HG02642 (cell line): ENCODE measurements around the gene DNAJB1.
"Not testable (repeated sequence)": the region's sequence is repeated elsewhere in the genome, so short reads cannot be mapped to it uniquely, and the experiment has no call there.

Experiments used
- ATAC-seq: cut with Tn5 transposase; IDR thresholded peaks from one replicate; pipeline ENCODE4 v1.9.1; 2021; ENCODE audit warnings: mild to moderate bottlenecking; ENCODE audit not compliant: unreplicated experiment, poor library complexity

The DNAJB1 gene

GRCh38 chr19:14526423-14526822 lies 8.2 kb upstream of the DNAJB1 start:
- ATAC-seq = no peak

DNA sequence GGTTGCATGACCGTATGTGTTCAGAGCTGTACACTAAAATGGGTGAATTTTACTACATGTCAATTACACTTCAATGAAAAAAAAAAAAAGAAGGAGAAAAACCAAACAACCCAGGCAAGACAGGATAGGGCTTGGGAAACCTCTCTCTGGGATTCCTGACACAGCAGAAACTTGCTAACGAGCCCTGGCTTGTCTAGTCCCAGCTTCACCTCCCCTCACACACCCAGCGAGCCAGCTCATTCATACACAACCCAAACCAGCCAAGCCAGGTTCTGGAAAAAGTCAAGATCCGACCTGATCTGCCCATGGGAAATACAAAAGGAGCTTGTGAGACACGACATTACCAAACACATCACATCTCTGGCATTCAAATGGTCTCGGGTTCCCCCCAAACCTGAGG lies 7.5 kb upstream of the DNAJB1 start:
- no peak for ATAC-seq

DNA sequence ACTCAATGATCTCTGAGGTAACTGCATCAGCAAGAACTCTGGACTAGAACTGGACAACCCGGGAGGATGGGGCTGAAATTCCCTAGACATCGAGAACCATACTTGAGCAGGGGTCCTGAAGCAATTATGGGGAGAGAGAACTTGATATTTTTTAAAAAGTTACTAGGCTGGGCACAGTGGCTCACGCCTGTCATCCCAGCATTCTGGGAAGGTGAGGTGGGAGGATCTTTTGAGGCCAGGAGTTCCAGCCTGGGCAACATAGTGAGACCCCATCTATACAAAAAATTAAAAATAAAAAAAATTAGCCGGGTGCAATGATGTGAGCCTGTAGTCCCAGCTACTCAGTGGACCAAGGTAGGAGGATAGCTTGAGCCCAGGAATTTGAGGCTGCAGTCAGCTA lies 2.3 kb upstream of the DNAJB1 start:
- no peak for ATAC-seq

- ATAC-seq = no peak
Measured at GRCh38 chr19:14519860-14520407, 1.7 kb upstream of the DNAJB1 start.

GRCh38 chr19:14519245-14519859 lies 1.2 kb upstream of the DNAJB1 start:
- no peak for ATAC-seq

- no peak for ATAC-seq
Measured at GRCh38 chr19:14517446-14517839, 754 bp downstream of the DNAJB1 start.

- ATAC-seq = no peak
Measured at GRCh38 chr19:14516746-14517438, 1.3 kb downstream of the DNAJB1 start.

GRCh38 chr19:14516048-14516534 lies 2.1 kb downstream of the DNAJB1 start:
- no peak for ATAC-seq

DNA sequence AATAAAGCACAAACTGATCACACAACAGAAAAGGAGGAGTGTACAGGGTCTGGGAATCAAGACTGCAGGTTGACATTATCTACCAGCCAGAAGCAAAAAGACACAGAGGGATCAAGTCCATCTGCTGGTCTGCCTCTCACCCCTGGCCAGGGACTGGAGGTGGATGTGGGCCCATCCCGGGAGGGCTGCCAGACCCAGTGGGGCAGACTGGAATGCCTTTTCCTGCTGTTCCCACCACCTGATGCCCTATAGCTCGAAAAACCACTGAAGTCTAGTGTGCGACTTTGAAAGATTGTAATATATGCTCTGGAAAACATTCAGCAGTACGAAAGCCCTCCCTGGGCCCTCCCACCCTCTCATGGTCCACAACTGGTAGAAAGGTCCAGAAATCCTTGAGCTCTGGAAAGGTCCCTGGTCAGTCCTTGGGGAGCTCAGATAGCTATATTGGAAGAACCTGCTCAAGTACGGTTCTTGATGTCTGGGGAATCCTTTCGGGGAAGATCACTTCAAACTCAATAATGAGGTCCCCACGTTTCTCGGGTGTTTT lies 2.6 kb downstream of the DNAJB1 start:
- ATAC-seq = no peak

- ATAC-seq = no peak
Measured at GRCh38 chr19:14514215-14514863, 3.9 kb downstream of the DNAJB1 start.

DNA sequence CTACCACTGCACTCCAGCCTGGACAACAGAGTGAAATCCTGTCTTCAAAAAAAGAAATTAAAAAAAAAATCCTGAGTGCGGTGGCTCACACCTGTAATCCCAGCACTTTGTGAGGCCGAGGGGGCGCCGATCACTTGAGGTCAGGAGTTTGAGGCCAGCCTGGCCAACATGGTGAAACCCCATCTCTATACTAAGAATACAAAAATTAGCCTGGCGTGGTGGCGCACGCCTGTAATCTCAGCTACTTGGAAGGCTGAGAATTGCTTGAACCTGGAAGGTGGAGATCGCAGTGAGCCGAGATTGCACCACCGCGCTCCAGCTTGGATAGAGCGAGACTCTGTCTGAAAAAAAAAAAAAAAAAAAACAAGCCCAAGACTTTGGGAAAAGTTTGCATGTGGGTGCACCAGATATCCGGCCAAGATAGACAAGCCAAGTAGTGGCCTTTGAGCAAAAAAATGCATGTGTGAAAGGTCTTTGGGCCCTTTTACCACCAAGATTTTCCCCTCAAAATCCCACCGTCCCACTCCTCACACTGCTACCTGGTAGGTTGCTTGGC lies 5.7 kb downstream of the DNAJB1 start:
- ATAC-seq = no peak

DNA sequence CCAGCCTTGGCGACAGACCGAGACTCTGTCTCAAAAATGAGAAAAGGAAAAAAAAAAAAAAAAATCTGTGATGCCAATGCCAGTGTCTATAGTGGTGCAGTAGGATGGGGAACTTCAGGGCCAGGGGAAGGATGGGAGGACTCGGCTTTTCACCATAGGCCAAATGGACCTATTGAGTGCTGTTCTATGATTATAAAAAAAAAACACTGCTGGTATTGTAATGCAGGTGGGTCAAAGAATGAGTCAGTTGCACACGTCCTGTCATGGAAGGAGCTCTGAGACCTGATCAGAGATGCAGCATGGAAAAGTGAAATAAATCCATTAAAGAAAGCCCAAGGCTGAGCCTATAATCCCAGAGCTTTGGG lies 7.0 kb downstream of the DNAJB1 start:
- ATAC-seq = no peak

DNA sequence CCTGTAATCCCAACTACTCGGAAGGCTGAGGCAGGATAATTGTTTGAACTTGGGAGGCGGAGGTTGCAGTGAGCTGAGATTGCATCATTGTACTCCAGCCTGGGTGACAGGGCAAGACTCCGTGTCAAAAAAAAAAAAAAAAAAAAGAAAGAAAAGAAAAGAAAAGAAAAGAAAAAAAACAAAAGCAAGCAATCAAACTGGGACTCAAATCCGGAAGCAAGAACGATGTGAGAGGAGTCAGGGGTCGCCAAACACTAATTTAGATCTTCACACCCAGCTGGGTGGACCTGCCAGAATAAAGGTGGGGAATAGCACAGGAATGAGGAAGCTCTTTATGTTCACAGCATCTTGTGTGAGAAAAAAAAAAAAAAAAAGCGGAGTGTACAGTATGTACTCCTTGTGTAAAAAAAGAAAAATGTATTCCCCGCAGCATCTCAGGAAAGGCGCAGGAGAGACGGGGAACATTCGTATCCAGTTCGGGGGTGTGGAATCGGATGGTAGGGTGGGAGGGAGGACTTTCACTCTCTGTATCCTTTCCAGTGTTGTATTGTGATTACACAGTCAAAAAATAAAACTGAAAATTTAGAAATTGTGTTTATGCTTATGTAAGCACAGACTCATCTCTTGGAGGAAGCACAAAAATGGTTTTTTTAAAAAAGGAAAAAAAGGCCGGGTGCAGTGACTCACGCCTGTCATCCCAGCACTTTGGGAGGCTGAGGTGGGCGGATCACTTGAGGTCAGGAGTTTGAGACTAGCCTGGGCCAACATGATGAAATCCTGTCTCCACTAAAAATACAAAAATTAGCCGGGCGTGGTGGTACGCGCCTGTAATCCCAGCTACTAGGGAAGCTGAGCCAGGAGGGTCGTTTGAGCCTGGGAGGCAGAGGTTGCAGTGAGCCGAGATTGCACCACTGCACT lies 7.6 kb downstream of the DNAJB1 start:
- no peak for ATAC-seq

DNA sequence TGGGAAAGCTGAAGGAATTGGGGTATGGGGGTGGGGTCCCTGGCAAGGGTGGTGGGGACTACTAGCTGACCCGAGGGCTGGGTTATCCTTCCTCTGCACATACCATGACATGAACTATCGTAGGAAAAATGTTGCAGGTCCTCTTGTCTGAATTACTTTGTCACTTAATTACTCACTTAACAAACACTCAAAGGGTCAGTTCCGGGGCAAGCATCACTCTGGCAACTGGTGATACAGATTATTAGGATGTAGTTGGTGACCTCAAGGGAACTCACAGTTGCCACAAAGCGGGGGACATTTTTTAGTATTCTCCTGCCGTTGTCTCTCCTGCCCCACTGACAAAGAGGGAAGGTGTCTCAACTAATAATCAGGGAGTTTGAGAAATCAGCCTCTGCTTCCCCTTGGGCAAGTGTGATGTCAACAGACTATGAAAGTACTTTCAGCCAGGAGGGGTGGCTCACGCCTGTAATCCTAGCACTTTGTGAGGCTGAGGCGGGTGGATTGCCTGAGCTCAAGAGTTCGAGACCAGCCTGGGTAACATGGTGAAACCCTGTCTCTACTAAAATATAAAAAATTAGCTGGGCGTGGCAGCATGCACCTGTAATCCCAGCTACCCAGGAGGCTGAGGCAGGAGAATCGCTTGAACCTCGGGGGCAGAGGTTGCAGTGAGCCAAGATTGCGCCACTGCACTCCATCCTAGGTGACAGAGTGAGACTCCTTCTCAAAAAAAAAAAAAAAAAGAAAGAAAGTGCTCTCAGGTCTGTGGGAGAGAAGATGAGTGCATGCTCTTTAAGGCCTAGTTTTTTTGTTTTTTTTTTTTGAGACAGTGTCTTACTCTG lies 10.3 kb downstream of the DNAJB1 start:
- ATAC-seq = no peak

- ATAC-seq = no peak
Measured at GRCh38 chr19:14505488-14506239, 12.5 kb downstream of the DNAJB1 start.

DNA sequence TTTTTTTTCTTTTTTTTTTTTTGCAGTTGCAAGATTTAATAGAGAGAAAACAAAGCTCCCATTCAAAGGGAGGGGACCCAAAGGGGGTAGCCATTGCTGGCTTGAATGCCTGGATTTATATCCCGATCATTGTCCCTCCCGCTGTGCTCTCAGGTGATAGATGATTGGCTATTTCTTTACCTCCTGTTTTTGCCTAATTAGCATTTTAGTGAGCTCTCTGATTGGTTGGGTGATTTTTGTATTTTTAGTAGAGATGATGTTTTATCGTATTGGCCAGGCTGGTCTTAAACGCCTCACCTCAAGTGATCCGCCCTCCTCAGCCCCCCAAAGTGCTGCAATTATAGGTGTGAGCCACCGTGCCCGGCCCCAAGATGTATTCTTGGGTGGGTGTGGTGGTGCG lies 13.6 kb downstream of the DNAJB1 start:
- ATAC-seq = not testable (repeated sequence)

DNA sequence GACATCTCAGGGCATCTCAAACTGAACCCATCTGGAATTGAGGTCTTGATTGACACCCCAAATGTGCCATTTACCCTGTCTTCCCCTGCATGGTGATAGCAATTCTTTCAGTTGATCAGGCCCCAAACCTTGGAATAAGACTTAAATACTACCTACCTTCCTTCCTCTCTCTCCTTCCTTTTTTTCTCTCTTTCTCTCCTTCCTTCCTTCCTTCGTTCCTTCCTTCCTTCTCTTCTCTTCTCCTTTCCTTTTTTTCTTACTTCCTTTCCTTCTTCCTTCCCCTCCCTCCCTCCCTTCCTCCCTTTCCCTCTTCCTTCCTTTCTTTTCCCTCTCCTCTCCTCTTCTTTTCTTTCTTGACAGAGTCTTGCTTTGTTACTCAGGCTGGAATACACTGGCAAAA lies 14.9 kb downstream of the DNAJB1 start:
- no peak for ATAC-seq
